HS-27A (cell line): ENCODE results near the gene JUNB.

Experiments
- DNase-seq: peaks from one replicate; pipeline ENCODE4 v3.0.0-alpha.2; 2012; ENCODE audit warnings: low read depth, missing footprints

Gene JUNB

DNA sequence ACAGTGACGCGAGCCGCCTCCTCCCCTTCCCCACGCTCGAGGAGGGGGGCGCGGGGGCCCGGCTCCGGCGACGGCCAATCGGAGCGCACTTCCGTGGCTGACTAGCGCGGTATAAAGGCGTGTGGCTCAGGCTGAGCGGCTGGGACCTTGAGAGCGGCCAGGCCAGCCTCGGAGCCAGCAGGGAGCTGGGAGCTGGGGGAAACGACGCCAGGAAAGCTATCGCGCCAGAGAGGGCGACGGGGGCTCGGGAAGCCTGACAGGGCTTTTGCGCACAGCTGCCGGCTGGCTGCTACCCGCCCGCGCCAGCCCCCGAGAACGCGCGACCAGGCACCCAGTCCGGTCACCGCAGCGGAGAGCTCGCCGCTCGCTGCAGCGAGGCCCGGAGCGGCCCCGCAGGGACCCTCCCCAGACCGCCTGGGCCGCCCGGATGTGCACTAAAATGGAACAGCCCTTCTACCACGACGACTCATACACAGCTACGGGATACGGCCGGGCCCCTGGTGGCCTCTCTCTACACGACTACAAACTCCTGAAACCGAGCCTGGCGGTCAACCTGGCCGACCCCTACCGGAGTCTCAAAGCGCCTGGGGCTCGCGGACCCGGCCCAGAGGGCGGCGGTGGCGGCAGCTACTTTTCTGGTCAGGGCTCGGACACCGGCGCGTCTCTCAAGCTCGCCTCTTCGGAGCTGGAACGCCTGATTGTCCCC is at the start of gene JUNB:
Gene JUNB, plus strand, starts transcription at position 142 of the 706 bp plus-strand sequence. Its CDS starts 286 bp downstream, at position 428.
- no peak for DNase-seq

DNA sequence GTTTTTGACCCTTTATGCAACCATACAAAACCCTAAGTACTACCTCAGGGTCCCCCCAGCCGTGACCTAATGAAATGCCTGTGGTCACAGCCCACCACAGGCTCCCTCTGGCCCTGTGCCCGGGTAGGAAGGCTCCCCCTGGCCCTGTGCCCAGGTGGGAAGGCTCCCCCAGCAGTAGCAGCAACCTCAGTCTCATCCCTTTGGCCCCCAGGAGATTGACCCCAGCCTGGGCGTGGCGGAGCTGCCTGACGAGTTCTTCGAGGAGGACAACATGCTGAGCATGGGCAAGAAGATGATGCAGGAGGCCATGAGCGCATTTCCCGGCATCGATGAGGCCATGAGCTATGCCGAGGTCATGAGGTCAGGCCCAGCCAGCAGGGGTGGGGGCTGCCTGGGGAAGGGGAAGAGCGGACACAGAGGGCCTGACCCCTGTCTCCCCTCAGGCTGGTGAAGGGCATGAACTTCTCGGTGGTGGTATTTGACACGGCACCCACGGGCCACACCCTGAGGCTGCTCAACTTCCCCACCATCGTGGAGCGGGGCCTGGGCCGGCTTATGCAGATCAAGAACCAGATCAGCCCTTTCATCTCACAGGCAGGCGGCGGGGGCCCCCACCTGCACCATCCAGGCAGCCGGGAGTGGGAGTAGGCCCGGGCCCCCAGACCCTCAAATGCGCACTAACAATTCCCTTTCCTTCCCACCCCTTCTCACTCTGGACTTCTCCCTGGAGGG is 46.0 kb upstream of the JUNB start:
- DNase-seq, result no peak

DNA sequence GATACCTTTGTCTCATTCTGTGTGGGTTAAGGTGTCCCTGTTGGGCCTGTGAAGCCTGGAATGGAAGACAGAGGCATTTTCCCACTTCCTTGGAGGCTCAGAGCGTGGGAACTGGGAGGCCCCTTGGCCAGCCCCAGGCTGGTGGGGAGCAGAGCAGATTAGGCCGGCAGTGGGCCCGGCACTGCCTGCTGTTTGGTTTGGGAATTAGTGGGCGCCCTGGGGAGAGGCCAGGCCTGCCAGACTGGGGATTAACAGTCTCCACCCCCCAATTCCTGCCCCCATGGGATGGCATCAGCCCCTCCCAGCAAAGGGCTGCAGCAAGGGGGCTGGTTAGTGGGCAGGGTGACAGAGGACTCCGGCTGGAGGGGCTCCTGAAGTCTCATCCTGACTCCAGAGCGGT is 42.8 kb upstream of the JUNB start:
- no peak for DNase-seq

DNA sequence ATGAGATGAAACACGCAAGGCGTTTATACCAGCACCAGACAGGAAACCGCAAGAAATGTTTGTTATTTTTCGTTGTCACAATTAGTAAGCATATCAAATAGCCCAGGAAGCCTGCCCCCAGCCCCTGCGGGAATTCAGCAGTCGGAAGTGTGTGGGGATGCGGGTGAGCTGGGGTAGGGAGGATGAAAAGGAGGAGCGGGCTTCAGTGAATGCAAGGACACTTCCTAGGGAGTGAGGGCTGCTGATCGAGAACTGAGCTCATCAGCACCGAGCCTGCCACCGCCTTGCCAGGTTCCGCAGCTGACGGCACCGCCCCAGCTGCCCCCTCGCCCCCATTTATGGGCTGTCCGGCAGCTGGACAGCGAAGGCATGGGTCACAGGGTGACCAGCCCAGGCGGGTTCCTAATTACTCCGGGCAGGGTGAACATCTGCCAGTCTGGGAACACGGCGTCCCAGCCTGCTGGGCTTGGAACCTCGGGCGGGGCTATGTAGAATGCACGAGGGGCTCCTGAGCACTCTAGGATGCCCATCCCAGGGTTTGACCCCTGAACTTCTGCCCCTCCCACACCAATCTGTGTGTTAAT is 41.3 kb upstream of the JUNB start:
- no peak for DNase-seq

DNA sequence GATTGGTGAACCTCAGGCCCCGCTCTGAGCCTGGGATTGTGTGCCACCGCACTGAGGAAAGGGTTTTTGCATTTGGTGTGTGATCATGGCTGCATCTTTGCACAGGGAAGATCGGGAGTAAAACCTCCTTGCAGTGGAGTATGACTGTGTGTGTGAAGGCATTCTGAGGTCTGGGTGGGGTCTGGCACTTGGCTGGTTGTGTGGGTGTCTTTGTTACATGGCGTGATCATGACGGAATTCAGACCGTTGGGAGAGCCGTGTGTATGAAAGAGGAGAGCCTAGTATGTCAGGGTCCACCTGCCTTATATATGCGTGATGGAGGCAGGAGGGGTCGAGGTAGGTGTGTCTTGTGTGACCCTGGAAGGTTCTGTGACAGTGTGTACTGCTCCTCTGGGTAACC is 40.4 kb upstream of the JUNB start:
- no peak for DNase-seq

DNA sequence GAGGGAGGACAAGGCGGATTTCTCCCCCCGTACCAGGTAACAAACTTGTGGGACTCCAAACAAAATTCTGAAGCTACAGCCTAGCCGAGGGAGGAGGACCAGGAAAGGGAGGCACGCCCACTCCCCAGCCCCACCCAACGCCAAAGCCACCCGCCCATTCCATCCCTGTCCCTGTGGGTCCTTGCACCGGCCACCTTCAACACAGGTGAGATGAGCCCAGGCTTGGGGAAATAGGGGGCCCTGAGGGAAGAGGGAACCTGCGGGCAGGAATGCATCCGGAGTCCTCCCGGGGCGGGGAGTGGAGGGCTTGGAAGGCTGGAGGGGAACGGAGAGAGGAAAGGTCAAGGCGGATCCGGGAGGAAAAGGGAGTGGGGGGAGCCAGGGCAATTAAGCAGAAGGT is 39.7 kb upstream of the JUNB start, which contains the start of gene BEST2:
Gene BEST2, plus strand, starts transcription at position 157 of the 400 bp plus-strand sequence. CDS start 802 bp downstream, outside the sequence.
- DNase-seq, result no peak

DNA sequence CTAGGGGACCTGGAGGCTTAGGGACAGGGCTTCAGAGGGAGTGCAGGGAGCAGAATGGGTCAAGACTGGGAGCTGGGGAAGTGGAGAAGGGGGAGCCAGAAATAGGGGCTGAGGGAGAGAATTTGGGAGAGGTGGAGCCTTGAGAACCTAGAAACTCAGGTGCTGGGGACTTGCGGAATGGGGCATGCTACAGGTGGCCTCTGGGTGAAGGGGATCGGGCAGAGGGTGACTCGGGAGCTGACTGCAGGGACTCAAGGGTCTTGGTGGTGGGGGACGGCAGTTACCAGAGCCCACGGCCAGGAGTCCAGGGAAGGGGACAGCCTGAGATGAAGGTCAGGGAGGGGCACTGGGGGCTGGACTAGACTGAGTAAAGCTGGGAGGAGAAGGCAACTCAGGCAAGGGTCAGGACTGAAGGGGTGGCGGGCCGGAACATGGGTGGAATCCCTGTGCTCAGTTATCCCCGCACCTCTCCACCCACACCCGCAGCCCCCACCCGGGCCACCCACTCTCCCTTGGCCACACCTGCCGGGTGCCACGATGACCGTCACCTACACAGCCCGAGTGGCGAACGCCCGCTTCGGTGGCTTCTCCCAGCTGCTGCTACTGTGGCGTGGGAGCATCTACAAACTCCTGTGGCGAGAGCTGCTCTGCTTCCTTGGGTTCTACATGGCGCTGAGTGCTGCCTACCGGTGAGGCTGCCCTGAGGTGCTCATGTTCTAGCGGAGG is 39.1 kb upstream of the JUNB start:
- DNase-seq, result no peak

DNA sequence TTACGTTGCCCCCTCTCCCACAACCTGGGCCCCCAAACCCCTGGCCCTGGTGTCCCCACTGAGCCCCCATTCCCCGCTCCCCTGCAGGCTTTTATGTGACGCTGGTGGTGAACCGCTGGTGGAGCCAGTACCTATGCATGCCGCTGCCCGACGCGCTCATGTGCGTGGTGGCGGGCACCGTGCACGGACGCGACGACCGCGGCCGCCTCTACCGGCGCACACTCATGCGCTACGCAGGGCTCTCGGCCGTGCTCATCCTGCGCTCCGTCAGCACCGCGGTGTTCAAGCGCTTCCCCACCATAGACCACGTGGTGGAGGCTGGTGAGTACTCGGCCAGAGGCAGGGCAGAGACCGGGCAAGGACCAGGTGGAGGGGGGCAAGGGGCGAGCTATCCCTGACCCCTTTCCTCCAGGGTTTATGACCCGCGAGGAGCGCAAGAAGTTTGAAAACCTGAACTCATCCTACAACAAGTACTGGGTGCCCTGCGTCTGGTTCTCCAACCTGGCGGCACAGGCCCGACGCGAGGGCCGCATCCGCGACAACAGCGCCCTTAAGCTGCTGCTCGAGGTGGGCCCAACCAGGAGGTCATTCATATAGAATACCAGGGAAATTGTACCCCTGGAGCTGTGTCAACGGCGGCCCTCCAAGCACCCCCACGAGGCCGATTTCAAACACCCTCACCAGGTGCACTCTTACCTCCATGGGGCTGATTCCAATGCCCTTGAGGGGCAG is 36.7 kb upstream of the JUNB start:
- DNase-seq, result no peak

DNA sequence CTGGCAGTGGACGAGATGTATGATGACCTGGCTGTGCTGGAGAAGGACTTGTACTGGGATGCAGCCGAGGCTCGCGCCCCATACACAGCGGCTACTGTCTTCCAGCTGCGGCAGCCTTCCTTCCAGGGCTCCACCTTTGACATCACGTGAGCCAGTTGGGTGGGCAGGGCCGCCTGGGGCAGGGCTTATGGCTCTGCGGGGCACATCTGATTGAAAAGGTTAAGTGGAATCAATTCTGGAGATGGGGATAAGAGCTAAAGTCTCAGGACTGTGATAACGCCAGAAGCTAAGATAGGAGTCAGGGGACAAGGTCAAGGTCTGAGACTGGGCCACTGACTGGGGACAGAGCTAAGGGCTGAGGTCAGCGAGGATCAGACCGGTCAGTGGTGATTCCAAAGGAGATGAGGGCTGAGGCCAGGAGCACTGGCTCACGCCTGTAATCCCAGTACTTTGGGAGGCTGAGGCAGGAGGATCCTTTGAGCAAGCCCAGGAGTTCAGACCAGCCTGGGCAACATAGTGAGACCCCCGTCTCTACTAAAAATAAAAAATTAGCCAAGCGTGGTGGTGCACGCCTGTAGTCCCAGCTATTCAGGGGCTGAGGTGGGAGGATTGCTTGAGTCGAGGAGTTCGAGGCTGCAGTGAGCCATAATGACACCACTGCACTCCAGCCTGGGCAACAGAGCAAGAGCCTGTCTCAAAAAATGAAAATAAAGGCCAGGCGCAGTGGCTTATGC is 35.0 kb upstream of the JUNB start:
- no peak for DNase-seq

DNA sequence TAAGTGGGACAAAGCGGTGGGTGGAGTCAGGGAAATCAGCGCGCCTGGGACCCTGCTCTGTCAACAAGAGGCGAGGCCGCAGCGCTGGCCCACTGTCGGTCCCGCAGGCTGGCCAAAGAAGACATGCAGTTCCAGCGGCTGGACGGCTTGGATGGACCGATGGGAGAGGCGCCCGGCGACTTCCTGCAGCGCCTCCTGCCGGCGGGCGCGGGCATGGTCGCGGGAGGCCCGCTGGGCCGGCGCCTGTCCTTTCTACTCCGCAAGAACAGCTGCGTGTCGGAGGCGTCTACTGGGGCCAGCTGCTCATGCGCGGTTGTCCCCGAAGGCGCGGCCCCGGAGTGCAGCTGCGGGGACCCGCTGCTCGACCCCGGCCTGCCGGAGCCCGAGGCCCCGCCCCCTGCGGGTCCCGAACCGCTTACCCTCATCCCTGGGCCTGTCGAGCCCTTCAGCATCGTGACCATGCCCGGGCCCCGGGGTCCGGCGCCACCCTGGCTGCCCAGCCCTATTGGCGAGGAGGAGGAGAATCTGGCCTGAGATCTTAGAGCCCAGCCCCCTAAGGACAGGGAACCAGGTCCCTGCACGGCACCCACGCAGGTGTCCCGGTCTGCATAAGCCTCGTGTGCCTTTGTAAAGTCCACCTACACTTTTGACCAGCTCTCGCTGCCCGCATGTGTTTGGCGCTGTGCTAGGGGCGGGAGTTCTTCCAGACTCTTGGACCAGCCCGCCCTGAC is 33.6 kb upstream of the JUNB start:
- no peak for DNase-seq

DNA sequence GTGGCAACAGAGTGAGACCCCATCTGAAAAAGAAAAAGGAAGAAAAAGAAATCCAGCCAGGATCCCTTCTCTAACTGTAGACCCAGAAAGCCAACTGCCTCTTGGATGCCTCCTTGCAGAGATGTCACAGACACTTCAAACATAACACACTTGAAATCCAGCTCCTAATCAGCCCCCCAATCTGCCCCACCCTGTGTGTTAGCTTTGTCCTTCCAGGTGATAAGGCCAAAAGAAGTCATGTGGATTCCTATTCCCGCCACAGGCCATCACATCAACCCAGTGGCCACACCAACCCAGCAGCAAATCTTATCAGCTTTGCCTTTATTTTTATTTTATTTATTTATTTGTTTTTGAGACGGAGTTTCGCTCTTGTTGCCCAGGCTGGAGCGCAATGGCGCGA is 31.6 kb upstream of the JUNB start:
- DNase-seq, result no peak

DNA sequence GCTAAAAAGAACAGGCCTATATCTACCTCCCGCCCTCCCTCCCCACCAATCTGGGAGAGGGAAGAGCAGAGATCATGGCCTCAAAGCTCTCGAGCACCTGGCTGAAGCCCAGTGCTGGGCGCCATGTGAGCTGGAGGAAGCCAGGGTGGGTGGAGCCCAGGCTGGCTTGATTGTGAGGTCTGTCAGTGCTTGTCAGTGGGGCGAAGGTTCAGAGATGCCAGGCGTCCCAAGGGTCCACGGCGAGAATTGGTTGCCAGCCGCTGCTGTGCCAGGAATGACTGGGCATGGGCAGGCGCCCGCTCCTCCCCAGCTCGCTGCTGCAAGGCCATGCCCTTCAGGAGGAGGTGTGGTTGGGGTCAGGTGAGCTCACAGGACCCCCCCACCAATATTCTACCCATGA is 28.2 kb upstream of the JUNB start:
- DNase-seq, result no peak

DNA sequence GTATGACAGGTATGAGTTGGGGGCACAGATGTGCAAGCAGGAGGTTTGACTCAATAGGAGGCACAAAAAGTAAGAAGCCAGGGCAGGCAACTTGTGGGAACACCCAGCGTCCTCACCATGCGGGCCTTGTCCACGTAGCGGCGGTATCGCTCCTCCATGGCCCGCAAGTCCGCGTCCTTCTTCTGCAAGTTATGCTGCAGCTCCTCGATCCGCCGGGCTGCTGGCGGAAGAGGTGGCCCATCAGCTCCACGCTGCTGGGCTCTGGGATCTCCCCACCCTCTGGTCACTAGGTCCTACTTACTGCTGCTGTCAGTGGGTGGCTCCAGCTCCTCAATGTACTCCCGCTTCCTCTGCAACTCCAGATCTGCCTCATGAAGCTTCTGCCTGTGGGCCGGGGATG is 26.6 kb upstream of the JUNB start:
- no peak for DNase-seq

DNA sequence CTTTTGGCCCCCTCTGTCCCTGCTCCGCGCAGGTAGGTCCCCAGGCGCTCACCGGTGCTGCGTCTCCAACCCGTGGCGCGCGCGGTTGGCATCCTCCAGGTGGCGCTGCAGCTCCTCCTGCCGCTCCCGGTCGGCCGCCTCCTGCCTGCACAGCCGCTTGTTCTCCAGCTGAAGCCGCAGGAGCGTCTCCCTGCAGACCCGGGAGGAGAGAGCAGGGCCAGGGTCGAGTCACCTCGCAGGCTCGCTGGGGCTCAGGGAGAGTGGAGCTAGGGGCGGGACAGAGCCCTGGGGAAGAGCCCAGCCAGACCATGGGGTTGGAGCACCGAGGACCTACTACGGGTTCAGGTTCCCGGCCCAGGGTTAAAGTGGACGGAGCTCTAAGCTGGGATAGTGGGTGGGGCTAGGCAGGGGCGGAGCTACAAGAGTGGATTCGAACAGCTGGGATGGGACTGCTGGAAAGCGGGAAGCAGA is 25.2 kb upstream of the JUNB start:
- no peak for DNase-seq

DNA sequence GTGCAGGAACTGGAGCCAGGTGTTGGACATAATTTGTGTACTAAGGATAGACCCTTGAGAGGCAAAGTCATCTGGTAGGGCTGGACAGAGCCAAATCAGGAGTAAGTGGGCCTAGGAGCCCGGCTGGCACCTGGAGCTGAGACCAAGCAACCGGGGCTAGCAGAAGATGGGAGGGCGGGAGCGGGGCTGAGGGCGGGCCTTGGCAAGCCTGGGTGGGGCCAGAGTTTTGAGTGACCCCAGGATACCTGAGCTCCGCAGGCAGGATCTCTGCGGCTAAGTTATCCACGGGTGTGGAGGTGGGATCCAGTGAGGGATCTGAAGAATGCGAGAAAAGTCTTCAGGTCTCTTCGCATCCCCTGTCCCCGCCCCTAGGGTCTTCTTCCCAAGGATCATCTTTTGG is 24.1 kb upstream of the JUNB start:
- no peak for DNase-seq

DNA sequence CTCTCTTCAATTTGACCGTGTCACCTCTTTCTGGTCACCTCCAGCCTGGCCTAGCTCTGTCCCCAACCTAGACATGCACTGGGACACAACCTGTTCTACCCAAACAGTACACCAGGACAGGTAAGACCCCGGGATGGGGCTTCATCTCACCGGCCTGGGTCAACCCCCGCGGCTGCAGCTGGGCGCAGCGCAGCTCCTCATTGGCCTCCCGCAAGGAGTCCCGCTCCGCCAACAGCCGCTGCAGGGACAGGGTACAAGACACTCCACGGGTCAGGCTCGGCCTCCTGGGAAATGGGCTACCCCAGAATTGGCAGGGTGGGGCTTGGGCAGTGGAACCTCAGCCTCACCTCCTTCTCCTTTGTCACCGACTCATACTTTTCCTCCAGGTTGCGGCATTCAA is 23.6 kb upstream of the JUNB start:
- no peak for DNase-seq

DNA sequence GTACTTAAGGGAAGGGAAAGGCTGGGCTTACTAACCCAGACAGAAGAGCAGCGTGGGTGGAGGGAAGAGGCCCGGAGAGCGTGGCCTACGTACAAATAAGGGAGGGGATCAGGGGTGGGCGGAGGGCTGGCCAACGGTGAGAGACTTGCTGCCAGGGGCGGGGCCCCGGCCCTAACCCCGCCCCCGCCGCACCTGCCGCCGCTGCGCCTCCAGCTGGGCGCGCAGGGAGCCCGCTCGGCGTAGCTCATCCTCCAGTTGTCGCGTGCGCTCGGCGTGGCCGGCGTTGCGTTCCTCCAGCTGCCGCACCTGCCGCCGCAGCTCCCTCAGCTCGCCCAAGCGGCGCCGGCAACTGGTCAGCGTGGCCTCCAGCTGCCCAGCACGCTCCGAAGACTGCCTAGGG is 21.6 kb upstream of the JUNB start:
- no peak for DNase-seq

DNA sequence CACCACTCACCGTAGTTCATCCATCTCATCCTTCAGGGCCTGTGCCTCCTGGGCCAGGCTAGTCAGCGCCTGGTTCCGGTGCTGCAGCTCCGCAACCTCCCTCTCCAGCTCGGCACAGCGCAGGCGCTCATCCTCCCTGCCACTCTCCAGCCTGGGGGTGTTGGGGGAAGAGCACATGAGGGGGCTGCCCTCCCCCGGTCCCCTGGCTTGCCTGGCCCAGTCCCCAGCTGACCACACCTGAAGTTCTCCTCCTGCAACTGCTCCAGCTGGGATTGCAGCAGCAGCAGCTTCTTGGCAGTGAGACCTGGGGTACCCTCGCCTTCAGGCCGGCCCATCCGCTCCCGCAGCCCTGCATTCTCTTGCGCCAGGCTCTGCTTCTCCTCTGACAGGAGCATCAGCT is 20.4 kb upstream of the JUNB start:
- DNase-seq, result no peak

DNA sequence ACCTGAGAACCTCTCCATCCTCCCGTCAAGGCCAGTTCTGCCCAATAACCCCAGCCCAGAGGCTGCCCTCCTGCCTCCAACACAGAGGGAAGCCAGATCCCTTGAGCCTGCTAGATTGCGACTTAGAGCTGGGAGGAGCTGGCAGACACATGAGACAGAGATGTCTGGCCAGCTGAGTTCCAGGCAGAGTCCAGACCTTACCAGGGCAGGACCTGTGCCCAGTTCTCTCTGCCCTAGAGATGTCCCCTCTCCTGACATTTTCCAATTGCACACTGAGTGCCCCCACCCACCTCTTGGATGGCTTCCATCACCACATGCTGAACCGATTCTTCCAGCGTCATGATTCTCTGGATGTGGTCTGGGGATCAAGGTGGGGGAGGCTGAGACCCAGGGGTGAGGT is 19.0 kb upstream of the JUNB start:
- no peak for DNase-seq

DNA sequence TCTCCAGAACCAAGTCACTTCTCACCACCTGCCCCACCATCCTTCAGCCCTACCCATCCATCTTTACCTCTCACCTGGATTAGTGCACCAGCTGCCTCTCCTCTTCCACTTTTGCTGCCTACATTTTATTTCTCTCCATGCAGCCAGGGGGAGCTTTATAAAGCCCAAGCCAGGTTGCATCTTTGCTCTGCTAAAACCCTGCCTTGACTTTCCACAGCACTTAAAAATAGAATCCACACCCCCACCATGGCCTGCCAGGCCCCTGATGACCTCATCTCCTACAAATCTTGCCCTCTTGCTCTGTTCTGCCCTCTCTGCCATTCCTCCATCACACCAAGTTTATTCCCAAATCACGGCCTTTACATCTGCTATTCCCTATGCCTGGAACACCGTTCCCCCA is 17.7 kb upstream of the JUNB start:
- no peak for DNase-seq
